HEK293 (cell line): ENCODE data around the gene SPO11.

Experiments
- CTCF ChIA-PET: fragments of 350-600 bp; formaldehyde crosslinking; extraction: SDS; loops from one replicate; lab custom pipeline; 2021; ENCODE audit warnings: antibody characterized with exemption; lab: Yijun Ruan, JAX
- POLR2A ChIA-PET: fragments of 300-600 bp; formaldehyde crosslinking; extraction: SDS; loops from one replicate; lab custom pipeline; 2020; ENCODE audit warnings: antibody characterized with exemption, inconsistent platforms; lab: Yijun Ruan, JAX
- H3K27ac ChIP-seq: fragments of 200-500 bp; sonication (Bioruptor generic); 2 replicates; pipeline ENCODE4 v1.5.1; 2014; ENCODE audit warnings: low read depth, low read length, control low read depth, inconsistent platforms; ENCODE audit errors: extremely low read depth
- H3K36me3 ChIP-seq, 2 experiments: fragments of 200-500 bp in 1 of 2; sonication (Bioruptor generic) in 1 of 2; 1 replicate in 1 of 2; 2 replicates in 1 of 2; pipeline ENCODE4 v1.5.1; 2014 to 2017; ENCODE audit warnings: inconsistent platforms in 2 of 2, low read length in 2 of 2; ENCODE audit not compliant: control insufficient read depth in 2 of 2, insufficient read depth in 1 of 2
- H3K4me1 ChIP-seq: fragments of 200-500 bp; sonication (Bioruptor generic); 2 replicates; pipeline ENCODE4 v1.5.1; 2014; ENCODE audit warnings: mild to moderate bottlenecking, low read length, inconsistent platforms; ENCODE audit not compliant: control insufficient read depth, insufficient read depth
- H3K4me3 ChIP-seq: 2 replicates; pipeline ENCODE4 v1.5.1; 2011; ENCODE audit warnings: low read depth, mild to moderate bottlenecking, control low read depth, low read length, moderate library complexity
- H3K9me3 ChIP-seq: fragments of 200-500 bp; sonication (Bioruptor generic); 2 replicates; pipeline ENCODE4 v1.5.1; 2014; ENCODE audit warnings: low read depth, low read length, inconsistent platforms; ENCODE audit not compliant: control insufficient read depth, insufficient read depth
- AEBP2 ChIP-seq: fragments of 450-650 bp; formaldehyde crosslinking; IDR thresholded peaks from 2 replicates; pipeline ENCODE4 v1.5.1; 2016; ENCODE audit warnings: missing biosample characterization, missing genetic modification characterization, borderline replicate concordance
- GLI4 ChIP-seq: fragments of 450-650 bp; formaldehyde crosslinking; IDR thresholded peaks from 2 replicates; pipeline ENCODE4 v1.5.1; 2016; ENCODE audit warnings: missing biosample characterization, missing genetic modification characterization
- HOXD13 ChIP-seq: sonication (generic); formaldehyde crosslinking; IDR thresholded peaks from 2 replicates; pipeline ENCODE4 v1.8.0; 2022; ENCODE audit warnings: missing genetic modification reagents, borderline replicate concordance
- KLF8 ChIP-seq: fragments of 450-650 bp; formaldehyde crosslinking; IDR thresholded peaks from 2 replicates; pipeline ENCODE4 v1.5.1; 2016; ENCODE audit warnings: missing biosample characterization, missing genetic modification characterization
- MEIS1 ChIP-seq: sonication (generic); formaldehyde crosslinking; IDR thresholded peaks from 2 replicates; pipeline ENCODE4 v1.8.1; 2022; ENCODE audit warnings: missing genetic modification reagents, mild to moderate bottlenecking, borderline replicate concordance
- MZF1 ChIP-seq: fragments of 450-650 bp; formaldehyde crosslinking; IDR thresholded peaks from 2 replicates; pipeline ENCODE4 v1.5.1; 2017; ENCODE audit warnings: missing biosample characterization, missing genetic modification characterization, borderline replicate concordance
- REST ChIP-seq: fragments of 450-650 bp; formaldehyde crosslinking; IDR thresholded peaks from 2 replicates; pipeline ENCODE4 v1.5.1; 2016; ENCODE audit warnings: missing biosample characterization, missing genetic modification characterization
- SCRT2 ChIP-seq: fragments of 450-650 bp; formaldehyde crosslinking; IDR thresholded peaks from 2 replicates; pipeline ENCODE4 v1.5.1; 2016; ENCODE audit warnings: missing biosample characterization, missing genetic modification characterization
- YY2 ChIP-seq: fragments of 450-650 bp; formaldehyde crosslinking; IDR thresholded peaks from 2 replicates; pipeline ENCODE4 v1.5.1; 2016; ENCODE audit warnings: missing biosample characterization, missing genetic modification characterization
- ZNF146 ChIP-seq: fragments of 450-650 bp; formaldehyde crosslinking; IDR thresholded peaks from 2 replicates; pipeline ENCODE4 v1.5.1; 2016; ENCODE audit warnings: missing biosample characterization, missing genetic modification characterization
- ZNF157 ChIP-seq: fragments of 450-650 bp; formaldehyde crosslinking; IDR thresholded peaks from 2 replicates; pipeline ENCODE4 v1.5.1; 2016; ENCODE audit warnings: missing biosample characterization, missing genetic modification characterization
- ZNF473 ChIP-seq: fragments of 450-650 bp; formaldehyde crosslinking; IDR thresholded peaks from 2 replicates; pipeline ENCODE4 v1.5.1; 2017; ENCODE audit warnings: missing biosample characterization, missing genetic modification characterization
- ZNF548 ChIP-seq: fragments of 450-650 bp; formaldehyde crosslinking; IDR thresholded peaks from 2 replicates; pipeline ENCODE4 v1.5.1; 2016; ENCODE audit warnings: missing biosample characterization, missing genetic modification characterization
- ZNF558 ChIP-seq: fragments of 450-650 bp; formaldehyde crosslinking; IDR thresholded peaks from 2 replicates; pipeline ENCODE4 v1.5.1; 2016; ENCODE audit warnings: missing biosample characterization, missing genetic modification characterization
- ZNF701 ChIP-seq: fragments of 450-650 bp; formaldehyde crosslinking; IDR thresholded peaks from 2 replicates; pipeline ENCODE4 v1.5.1; 2016; ENCODE audit warnings: missing biosample characterization, missing genetic modification characterization
- ZSCAN16 ChIP-seq: fragments of 450-650 bp; formaldehyde crosslinking; IDR thresholded peaks from 2 replicates; pipeline ENCODE4 v1.5.1; 2016; ENCODE audit warnings: missing biosample characterization, missing genetic modification characterization
- ZSCAN5A ChIP-seq: fragments of 450-650 bp; formaldehyde crosslinking; IDR thresholded peaks from 2 replicates; pipeline ENCODE4 v1.5.1; 2016; ENCODE audit warnings: missing biosample characterization, missing genetic modification characterization

SPO11 gene

GRCh38 chr20:57294550-57294949, 35.1 kb upstream of the SPO11 start:
- Histone ChIP-seq H3K4me1 (no peaks in the 10 kb centered on the region), H3K36me3 (no peaks in the 10 kb centered on the region), H3K4me3 (no peak overlapping the region), H3K27ac (no peak overlapping the region), H3K9me3 (no peaks in the 10 kb centered on the region)
- no peak for TF ChIP-seq GLI4 (tag by site-specific recombination)
- TF ChIP-seq ZNF157 (tag by site-specific recombination): peak; percentile 58; the same call in 1 of the 2 replicates
- no peak for TF ChIP-seq ZNF558
- no peak for TF ChIP-seq ZSCAN5A (tag by site-specific recombination)
- no peak for TF ChIP-seq MEIS1
- no peak for TF ChIP-seq HOXD13 (CRISPR knock-in tag)
- ChIA-PET CTCF (no interaction called here), POLR2A (no interaction called here)

GRCh38 chr20:57298457-57298856, 31.1 kb upstream of the SPO11 start:
- ChIA-PET POLR2A (no interaction called here), CTCF (no interaction called here)
- H3K4me3 ChIP-seq: no peak overlapping the region
- no peak overlapping the region for H3K27ac ChIP-seq
- H3K4me1 ChIP-seq: no peaks in the 10 kb centered on the region
- TF ChIP-seq ZNF146: 0 out of 2 replicates have a peak, but pooled peaks have one; percentile 18
- peak; percentile 65; the same call in 1 of the 2 replicates for TF ChIP-seq SCRT2 (tag by site-specific recombination)
- no peak for TF ChIP-seq REST
- no peaks in the 10 kb centered on the region for H3K36me3 ChIP-seq
- no peaks in the 10 kb centered on the region for H3K9me3 ChIP-seq

- no peaks in the 10 kb centered on the region for H3K9me3 ChIP-seq
- no peak overlapping the region for H3K4me3 ChIP-seq
- ChIA-PET POLR2A (no interaction called here), CTCF (interaction anchor here (0.5 kb wide), 1 partner anchor 32 kb away, joined by 5 read pairs; no protein-coding TSS in a partner anchor)
- no peaks in the 10 kb centered on the region for H3K36me3 ChIP-seq
- no peak overlapping the region for H3K27ac ChIP-seq
- no peak for TF ChIP-seq ZNF548 (tag by site-specific recombination)
- TF ChIP-seq ZNF146: no peak
- TF ChIP-seq MZF1 (tag by site-specific recombination): no peak
- no peak for TF ChIP-seq YY2 (tag by site-specific recombination)
- TF ChIP-seq ZSCAN16 (tag by site-specific recombination): no peak
- TF ChIP-seq ZNF701 (tag by site-specific recombination): no peak
- no peak for TF ChIP-seq ZNF473
- TF ChIP-seq AEBP2: no peak
- no peak for TF ChIP-seq KLF8 (tag by site-specific recombination)
- TF ChIP-seq, all 188 proteins: peak for 0
- no peaks in the 10 kb centered on the region for H3K4me1 ChIP-seq
These were observed 28.6 kb upstream of the SPO11 start for GRCh38 chr20:57301026-57301425.
